ENCODE measurements around the gene G3BP2.

G3BP2 gene

GRCh38 chr4:75634951-75635350 is 38.3 kb downstream of the G3BP2 start:
- no peaks in the 10 kb centered on the region for H3F3A ChIP-seq (ENCODE audit: low read depth)
- H3K27me3 ChIP-seq (ENCODE audit: insufficient read depth, low read length, poor library complexity, severe bottlenecking), result no peaks in the 10 kb centered on the region
- H3K9ac ChIP-seq (ENCODE audit: low read depth, low read length, poor library complexity, severe bottlenecking), result no peak overlapping the region
- H3K4me1 ChIP-seq (ENCODE audit: insufficient read depth, low read length, poor library complexity, severe bottlenecking), result no peaks in the 10 kb centered on the region
- no peaks in the 10 kb centered on the region for H3K79me2 ChIP-seq (ENCODE audit: insufficient read depth, low read length)
- H2AFZ ChIP-seq (ENCODE audit: low read length), result no peak overlapping the region
- H4K20me1 ChIP-seq (ENCODE audit: insufficient read depth, low read length, poor library complexity, severe bottlenecking), result no peaks in the 10 kb centered on the region
- H3K4me3 ChIP-seq (ENCODE audit: low read length, poor library complexity, severe bottlenecking), result no peak overlapping the region
- TF ChIP-seq EZH2phosphoT487 (IDR thresholded peaks at IDR 0.05; ENCODE audit: borderline replicate concordance) (no peak), CTCF (conservative IDR thresholded peaks at IDR 0.05; ENCODE audit: low read length) (no peak)
- H3K9me2 ChIP-seq (replicated peaks; ENCODE audit: low read depth, low read length), result no peaks in the 10 kb centered on the region
- H3K4me2 ChIP-seq (ENCODE audit: low read depth, low read length, poor library complexity, severe bottlenecking), result no peak overlapping the region
- no peaks in the 10 kb centered on the region for H3K36me3 ChIP-seq (ENCODE audit: insufficient read depth, low read length)
- H3K9me3 ChIP-seq (ENCODE audit: insufficient read depth, low read depth, low read length), result no peaks in the 10 kb centered on the region

GRCh38 chr4:75634281-75634680 is 38.9 kb downstream of the G3BP2 start:
- H2AFZ ChIP-seq (ENCODE audit: low read length), result no peak overlapping the region
- no peaks in the 10 kb centered on the region for H3K4me1 ChIP-seq (ENCODE audit: insufficient read depth, low read length, poor library complexity, severe bottlenecking)
- H3F3A ChIP-seq (ENCODE audit: low read depth), result no peaks in the 10 kb centered on the region
- H4K20me1 ChIP-seq (ENCODE audit: insufficient read depth, low read length, poor library complexity, severe bottlenecking), result no peaks in the 10 kb centered on the region
- H3K27me3 ChIP-seq (ENCODE audit: insufficient read depth, low read length, poor library complexity, severe bottlenecking), result no peaks in the 10 kb centered on the region
- no peak overlapping the region for H3K4me3 ChIP-seq (ENCODE audit: low read length, poor library complexity, severe bottlenecking)
- no peaks in the 10 kb centered on the region for H3K79me2 ChIP-seq (ENCODE audit: insufficient read depth, low read length)
- no peak overlapping the region for H3K4me2 ChIP-seq (ENCODE audit: low read depth, low read length, poor library complexity, severe bottlenecking)
- no peaks in the 10 kb centered on the region for H3K9me3 ChIP-seq (ENCODE audit: insufficient read depth, low read depth, low read length)
- TF ChIP-seq EZH2phosphoT487 (IDR thresholded peaks at IDR 0.05; ENCODE audit: borderline replicate concordance), result no peak
- TF ChIP-seq CTCF (conservative IDR thresholded peaks at IDR 0.05; ENCODE audit: low read length), result no peak
- no peaks in the 10 kb centered on the region for H3K9me2 ChIP-seq (replicated peaks; ENCODE audit: low read depth, low read length)
- H3K36me3 ChIP-seq (ENCODE audit: insufficient read depth, low read length), result no peaks in the 10 kb centered on the region
- H3K9ac ChIP-seq (ENCODE audit: low read depth, low read length, poor library complexity, severe bottlenecking), result no peak overlapping the region

GRCh38 chr4:75633846-75634245 is 39.4 kb downstream of the G3BP2 start:
- no peak overlapping the region for H3K4me3 ChIP-seq (ENCODE audit: low read length, poor library complexity, severe bottlenecking)
- no peak overlapping the region for H2AFZ ChIP-seq (ENCODE audit: low read length)
- no peaks in the 10 kb centered on the region for H3K27me3 ChIP-seq (ENCODE audit: insufficient read depth, low read length, poor library complexity, severe bottlenecking)
- H3K36me3 ChIP-seq (ENCODE audit: insufficient read depth, low read length), result no peaks in the 10 kb centered on the region
- no peaks in the 10 kb centered on the region for H4K20me1 ChIP-seq (ENCODE audit: insufficient read depth, low read length, poor library complexity, severe bottlenecking)
- H3K4me2 ChIP-seq (ENCODE audit: low read depth, low read length, poor library complexity, severe bottlenecking), result no peak overlapping the region
- H3K9ac ChIP-seq (ENCODE audit: low read depth, low read length, poor library complexity, severe bottlenecking), result no peak overlapping the region
- H3F3A ChIP-seq (ENCODE audit: low read depth), result no peaks in the 10 kb centered on the region
- TF ChIP-seq CTCF (conservative IDR thresholded peaks at IDR 0.05; ENCODE audit: low read length) (no peak), EZH2phosphoT487 (IDR thresholded peaks at IDR 0.05; ENCODE audit: borderline replicate concordance) (no peak)
- H3K4me1 ChIP-seq (ENCODE audit: insufficient read depth, low read length, poor library complexity, severe bottlenecking), result no peaks in the 10 kb centered on the region
- no peaks in the 10 kb centered on the region for H3K9me2 ChIP-seq (replicated peaks; ENCODE audit: low read depth, low read length)
- no peaks in the 10 kb centered on the region for H3K9me3 ChIP-seq (ENCODE audit: insufficient read depth, low read depth, low read length)
- no peaks in the 10 kb centered on the region for H3K79me2 ChIP-seq (ENCODE audit: insufficient read depth, low read length)
